Pancreas (tissue), 10 donors: ENCODE data around the gene HSD11B1L. TPM values are rescaled to one million over a fixed set of nuclear protein-coding genes. Genes with fewer than 3 reads are reported as not detected.
A peak's percentile ranks its signal among the peaks of the same experiment; 100 is the strongest.
"Not testable (repeated sequence)": the region's sequence is repeated elsewhere in the genome, so short reads cannot be mapped to it uniquely, and the experiment has no call there.

Experiments used
- ATAC-seq, 4 donors: fragments of 200-7000 bp; cut with Tn5 transposase; one replicate each; pipeline versions ENCODE4 v1.8.0 to v1.9.1; 2020; ENCODE audit warnings: mild to moderate bottlenecking in 4 of 4, moderate library complexity in 4 of 4
- DNase-seq, 6 donors: peaks; one replicate each; pipeline ENCODE4 v3.0.0-alpha.2; 2020
- FAIRE-seq: peaks from 2 replicates; lab custom pipeline; 2012; peaks lifted over from hg19 to GRCh38; lab: Jason Lieb, UNC
- H3K27ac ChIP-seq, 4 donors: fragments of 200-600 bp; sonication (generic); 1 replicate in 3 of 4; 2 replicates in 1 of 4; pipeline versions ENCODE4 v1.5.0 to v1.8.0; 2020
- H3K27me3 ChIP-seq, 4 donors: fragments of 200-600 bp; one replicate each; pipeline ENCODE4 v1.8.0; 2021
- H3K36me3 ChIP-seq, 3 donors: fragments of 200-600 bp; sonication (generic) in 1 of 3; one replicate each; pipeline versions ENCODE4 v1.5.0 to v1.8.0; 2020 to 2021
- H3K4me1 ChIP-seq, 3 donors: fragments of 200-600 bp; one replicate each; pipeline ENCODE4 v1.8.0; 2021
- H3K4me3 ChIP-seq, 4 donors: fragments of 200-600 bp; sonication (generic) in 2 of 4; one replicate each; pipeline versions ENCODE4 v1.5.0 to v1.8.0; 2020 to 2021
- H3K9me3 ChIP-seq, 4 donors: fragments of 200-600 bp; one replicate each; pipeline ENCODE4 v1.8.0; 2021
- whole genome bisulfite sequencing, 2 donors: extraction: QIAGEN DNeasy Blood & Tissue Kit; methylation state at CpG; one replicate each; pipeline ENCODE4 v1.1.7; 2013; 5-methylcytosine and 5-hydroxymethylcytosine counted together
- intact Hi-C, 3 donors: fragments of 100-400 bp; cut with DNase I; formaldehyde crosslinking; loops; one replicate each; pipeline versions ENCODE4 v1.11.1 to v1.14.2; 2022
- polyA plus RNA-seq, 2 donors: library from polyadenylated mRNA; stranded (reverse); fragments of 200-250 nt; gene quantifications; one replicate each; pipeline ENCODE4 v1.2.3, GENCODE V29; 2013
- total RNA-seq, 6 donors: library from RNA; stranded (reverse); fragmentation: NEBNext Ultra II Directional in 4 of 6; extraction: Animal tissue kit (Norgen Biotek cat#: 25700) in 4 of 6; gene quantifications; one replicate each; pipeline versions ENCODE4 v1.2.1 to v1.2.4, GENCODE V29; 2021 to 2023
- TF ChIP-seq, protein P1 (sequence below), 4 donors: fragments of 200-600 bp; sonication (generic) in 3 of 4; IDR thresholded peaks; one replicate each; pipeline versions ENCODE4 v1.5.0 to v1.8.0; 2021; ENCODE audit warnings: antibody characterized with exemption in 4 of 4
- donor health status: healthy with polysubstance abuse.
- donor health status: DM: no; HTN: no; CAD: no; lungs with moderate emphysema.
- donor health status: DM: no; HTN: no; CAD: no.
- donor health status: control.
- donor health status: control.
- donor health status: Bipolar disorder and iron deficiency.
- donor health status: DM: yes; HTN: yes; CAD: no.
- donor health status: DM: no; HTN: no; CAD: no.
- donor health status: DM: no; HTN: no; CAD: no.
- donor health status: DM: yes; HTN: yes; CAD: no.

Gene HSD11B1L
- total and polyA plus RNA-seq, 8 donors, result 2.1 to 16.9 (median 3.9) TPM

GRCh38 chr19:5719274-5719960, 38.6 kb downstream of the HSD11B1L start:
- peaks cover 0 to 14% (median 10%) of the 10 kb centered on the region in 3 donors for H3K4me1 ChIP-seq
- H3K4me3 ChIP-seq, result peak overlapping the region; percentile 83 to 99 (median 93)
- ATAC-seq (peak in 1 of 4 donors; percentile 1), DNase-seq (peak in 1 of 6 donors; percentile 51), FAIRE-seq (no peak)
- TF ChIP-seq, protein P1, sequence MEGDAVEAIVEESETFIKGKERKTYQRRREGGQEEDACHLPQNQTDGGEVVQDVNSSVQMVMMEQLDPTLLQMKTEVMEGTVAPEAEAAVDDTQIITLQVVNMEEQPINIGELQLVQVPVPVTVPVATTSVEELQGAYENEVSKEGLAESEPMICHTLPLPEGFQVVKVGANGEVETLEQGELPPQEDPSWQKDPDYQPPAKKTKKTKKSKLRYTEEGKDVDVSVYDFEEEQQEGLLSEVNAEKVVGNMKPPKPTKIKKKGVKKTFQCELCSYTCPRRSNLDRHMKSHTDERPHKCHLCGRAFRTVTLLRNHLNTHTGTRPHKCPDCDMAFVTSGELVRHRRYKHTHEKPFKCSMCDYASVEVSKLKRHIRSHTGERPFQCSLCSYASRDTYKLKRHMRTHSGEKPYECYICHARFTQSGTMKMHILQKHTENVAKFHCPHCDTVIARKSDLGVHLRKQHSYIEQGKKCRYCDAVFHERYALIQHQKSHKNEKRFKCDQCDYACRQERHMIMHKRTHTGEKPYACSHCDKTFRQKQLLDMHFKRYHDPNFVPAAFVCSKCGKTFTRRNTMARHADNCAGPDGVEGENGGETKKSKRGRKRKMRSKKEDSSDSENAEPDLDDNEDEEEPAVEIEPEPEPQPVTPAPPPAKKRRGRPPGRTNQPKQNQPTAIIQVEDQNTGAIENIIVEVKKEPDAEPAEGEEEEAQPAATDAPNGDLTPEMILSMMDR (IDR thresholded peaks at IDR 0.05), result no peak
- H3K27ac ChIP-seq, result peak overlapping the region; percentile 88 to 95 (median 90)
- no peaks in the 10 kb centered on the region for H3K36me3 ChIP-seq
- WGBS, 2 donors, result 0 to 1% methylated on average over 30 to 58 of the region's 58 CpGs
- H3K27me3 ChIP-seq, result no peaks in the 10 kb centered on the region
- intact Hi-C loops, result no loop called here
- H3K9me3 ChIP-seq, result no peaks in the 10 kb centered on the region

DNA sequence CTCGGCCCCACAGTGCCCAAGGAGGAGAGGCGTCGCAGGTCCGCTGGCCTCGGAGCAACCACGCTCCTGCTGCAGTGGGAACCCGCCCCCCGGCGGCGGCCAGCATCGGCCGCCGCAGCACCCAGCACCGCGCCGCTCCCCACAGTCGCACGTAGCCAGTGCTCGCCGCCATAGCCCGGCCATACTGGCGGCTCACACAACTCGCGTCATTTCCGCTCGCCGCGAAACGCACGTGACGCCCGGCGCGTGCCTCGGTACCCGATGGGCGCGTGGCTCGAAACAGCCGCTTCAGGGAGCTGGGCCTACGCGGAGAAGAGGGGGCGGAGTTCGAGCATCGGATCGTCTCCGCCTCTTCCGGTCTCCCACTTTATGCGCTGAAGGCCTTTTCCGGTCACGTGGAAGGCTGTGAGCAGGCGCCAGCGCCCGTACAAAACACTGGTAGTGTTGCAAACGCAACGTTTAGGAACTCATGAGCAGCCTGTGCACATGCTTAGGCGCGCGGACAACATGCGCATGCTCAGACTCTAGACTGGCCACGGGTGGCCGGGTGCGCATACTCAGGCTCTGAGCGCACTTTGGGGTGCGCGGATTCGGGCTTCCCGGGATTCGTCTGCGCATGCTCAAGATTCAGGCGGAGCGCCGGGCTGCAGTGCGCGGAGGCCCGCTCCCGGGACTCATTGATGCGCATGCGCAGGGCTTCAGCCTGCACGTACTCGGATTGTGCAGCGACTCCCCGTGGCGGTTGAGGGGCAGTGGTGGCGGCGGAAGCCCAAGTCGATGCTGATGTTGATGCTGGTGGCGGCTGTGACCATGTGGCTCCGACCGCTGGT, 39.3 kb downstream of the HSD11B1L start, which contains the start of the genes CATSPERD and LONP1:
Gene CATSPERD, plus strand, starts transcription at position 677 of the 830 bp plus-strand sequence. Its CDS starts 101 bp downstream, at position 778.
Gene LONP1, minus strand, starts transcription at position 186 of the 830 bp plus-strand sequence. Its CDS starts 14 bp downstream, at position 172.
- intact Hi-C loops, result no loop called here
- peak; percentile 66 for FAIRE-seq

GRCh38 chr19:5727453-5728050, 46.7 kb downstream of the HSD11B1L start:
- Histone ChIP-seq H3K4me1 (no peaks in the 10 kb centered on the region), H3K4me3 (no peak overlapping the region), H3K27ac (no peak overlapping the region), H3K27me3 (no peaks in the 10 kb centered on the region), H3K36me3 (no peaks in the 10 kb centered on the region), H3K9me3 (no peaks in the 10 kb centered on the region)
- no peak for FAIRE-seq
- DNase-seq, result no peak
- intact Hi-C loops, result no loop called here
- no peak for ATAC-seq
- TF ChIP-seq, protein P1 (IDR thresholded peaks at IDR 0.05), result no peak
- WGBS, 2 donors, result 75 to 89% methylated on average over 4 of the region's 4 CpGs

More for the DNA sequence above, 39.3 kb downstream of the HSD11B1L start, which contains the start of the genes CATSPERD and LONP1:
- DNase-seq (peak; percentile 98 to 100 (median 98)), ATAC-seq (peak; percentile 93 to 98 (median 96))
- peak within 1 kb of the TSS; percentile 83 to 99 (median 93) for H3K4me3 ChIP-seq
- TF ChIP-seq, protein P1 (IDR thresholded peaks at IDR 0.05), result peak; percentile 82 to 90 (median 88)
- peaks cover 0 to 14% (median 10%) of the 10 kb centered on the region in 3 donors for H3K4me1 ChIP-seq
- whole genome bisulfite sequencing, 2 donors, result 0% methylated on average over 85 to 90 of the region's 90 CpGs
- peak within 1 kb of the TSS; percentile 88 to 95 (median 90) for H3K27ac ChIP-seq
- H3K27me3 ChIP-seq, result no peaks in the 10 kb centered on the region
- no peaks in the 10 kb centered on the region for H3K9me3 ChIP-seq
- H3K36me3 ChIP-seq, result no peaks in the 10 kb centered on the region

DNA sequence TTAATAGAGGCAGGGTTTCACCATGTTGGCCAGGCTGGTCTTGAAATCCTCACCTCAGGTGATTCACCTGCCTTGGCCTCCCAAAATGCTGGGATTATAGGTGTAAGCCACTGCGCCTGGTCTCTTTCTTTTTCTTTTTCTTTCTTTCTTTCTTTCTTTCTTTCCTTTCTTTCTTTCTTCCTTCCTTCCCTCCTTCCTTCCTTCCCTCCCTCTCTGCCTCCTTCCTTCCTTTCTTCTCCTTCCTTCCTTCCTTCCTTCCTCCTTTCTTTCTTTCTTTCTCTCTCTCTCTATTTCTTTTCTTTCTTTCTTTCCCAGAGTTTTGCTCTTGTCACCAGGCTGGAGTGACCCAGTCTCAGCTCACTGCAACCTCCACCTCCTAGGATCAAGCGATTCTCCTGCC, 52.3 kb downstream of the HSD11B1L start:
- 71 to 77% methylated on average over 2 of the region's 2 CpGs for WGBS, 2 donors
- H3K4me3 ChIP-seq, DNase-seq, H3K36me3 ChIP-seq, intact Hi-C loops, H3K4me1 ChIP-seq, H3K27ac ChIP-seq, H3K9me3 ChIP-seq, H3K27me3 ChIP-seq, ATAC-seq, FAIRE-seq: not testable (repeated sequence)

Other genes with a start within 250 kb of the HSD11B1L start
- not detected for gene ZNRF4, start 225.6 kb upstream of the HSD11B1L start, total RNA-seq
- not detected for gene ZNRF4, start 225.6 kb upstream of the HSD11B1L start, polyA plus RNA-seq
- under 1 TPM in 5 of 6 donors, not detected in 1; 0.09 to 0.22 (median 0.19) TPM for gene TINCR, start 113.1 kb upstream of the HSD11B1L start, total RNA-seq
- under 1 TPM; 0.27 to 0.85 TPM for gene TINCR, start 113.1 kb upstream of the HSD11B1L start, polyA plus RNA-seq
- gene SAFB2, start 58.3 kb upstream of the HSD11B1L start, total RNA-seq, result 10 to 100 TPM; 35.0 to 68.3 (median 41.5) TPM
- gene SAFB2, start 58.3 kb upstream of the HSD11B1L start, polyA plus RNA-seq, result 100 to 1,000 TPM; 108 to 112 TPM
- 10 to 100 TPM; 28.9 to 52.8 (median 41.1) TPM for gene SAFB, start 57.9 kb upstream of the HSD11B1L start, total RNA-seq
- gene SAFB, start 57.9 kb upstream of the HSD11B1L start, polyA plus RNA-seq, result 10 to 100 TPM; 63.5 to 84.3 TPM
- 10 to 100 TPM; 14.0 to 25.9 (median 23.5) TPM for gene MICOS13, start 511 bp upstream of the HSD11B1L start, total RNA-seq
- 10 to 100 TPM; 59.3 to 77.5 TPM for gene MICOS13, start 511 bp upstream of the HSD11B1L start, polyA plus RNA-seq
- gene RPL36, start 9.3 kb downstream of the HSD11B1L start, total RNA-seq, result 100 to 1,000 TPM; 524 to 926 (median 654) TPM
- 1,000 to 10,000 TPM in 1 of 2 donors, 100 to 1,000 TPM in 1; 951 to 1,510 TPM for gene RPL36, start 9.3 kb downstream of the HSD11B1L start, polyA plus RNA-seq
- 10 to 100 TPM; 23.3 to 56.7 (median 33.1) TPM for gene LONP1, start 39.1 kb downstream of the HSD11B1L start, total RNA-seq
- 10 to 100 TPM; 42.5 to 63.9 TPM for gene LONP1, start 39.1 kb downstream of the HSD11B1L start, polyA plus RNA-seq
- gene CATSPERD, start 39.6 kb downstream of the HSD11B1L start, total RNA-seq, result not detected
- not detected for gene CATSPERD, start 39.6 kb downstream of the HSD11B1L start, polyA plus RNA-seq
- 1 to 10 TPM in 5 of 6 donors, under 1 TPM in 1; 0.61 to 3.1 (median 1.5) TPM for gene PRR22, start 103.7 kb downstream of the HSD11B1L start, total RNA-seq
- 10 to 100 TPM; 18.7 to 25.9 TPM for gene PRR22, start 103.7 kb downstream of the HSD11B1L start, polyA plus RNA-seq
- 10 to 100 TPM; 14.8 to 29.2 (median 20.2) TPM for gene DUS3L, start 110.1 kb downstream of the HSD11B1L start, total RNA-seq
- gene DUS3L, start 110.1 kb downstream of the HSD11B1L start, polyA plus RNA-seq, result 10 to 100 TPM; 61.2 to 66.6 TPM
- 10 to 100 TPM in 4 of 6 donors, 1 to 10 TPM in 2; 5.0 to 15.2 (median 11.5) TPM for gene NRTN, start 124.0 kb downstream of the HSD11B1L start, total RNA-seq
- gene NRTN, start 124.0 kb downstream of the HSD11B1L start, polyA plus RNA-seq, result 1 to 10 TPM; 5.0 to 8.5 TPM
- 1 to 10 TPM; 1.9 to 8.7 (median 2.8) TPM for gene FUT6, start 158.7 kb downstream of the HSD11B1L start, total RNA-seq
- 1 to 10 TPM; 2.9 to 4.0 TPM for gene FUT6, start 158.7 kb downstream of the HSD11B1L start, polyA plus RNA-seq
- 10 to 100 TPM in 2 of 6 donors, 1 to 10 TPM in 4; 3.3 to 13.9 (median 5.7) TPM for gene FUT3, start 170.4 kb downstream of the HSD11B1L start, total RNA-seq
- gene FUT3, start 170.4 kb downstream of the HSD11B1L start, polyA plus RNA-seq, result 10 to 100 TPM in 1 of 2 donors, 1 to 10 TPM in 1; 9.7 to 12.0 TPM
- gene FUT5, start 189.5 kb downstream of the HSD11B1L start, total RNA-seq, result not detected
- not detected for gene FUT5, start 189.5 kb downstream of the HSD11B1L start, polyA plus RNA-seq
- 100 to 1,000 TPM in 1 of 6 donors, 10 to 100 TPM in 5; 58.0 to 104 (median 82.0) TPM for gene NDUFA11, start 222.8 kb downstream of the HSD11B1L start, total RNA-seq
- gene NDUFA11, start 222.8 kb downstream of the HSD11B1L start, polyA plus RNA-seq, result 100 to 1,000 TPM; 161 to 209 TPM
- gene VMAC, start 223.8 kb downstream of the HSD11B1L start, total RNA-seq, result 1 to 10 TPM; 2.9 to 5.6 (median 4.6) TPM
- gene VMAC, start 223.8 kb downstream of the HSD11B1L start, polyA plus RNA-seq, result 10 to 100 TPM in 1 of 2 donors, 1 to 10 TPM in 1; 4.0 to 10.1 TPM
- 10 to 100 TPM; 10.5 to 23.2 (median 14.0) TPM for gene CAPS, start 233.2 kb downstream of the HSD11B1L start, total RNA-seq
- 10 to 100 TPM; 62.9 to 77.2 TPM for gene CAPS, start 233.2 kb downstream of the HSD11B1L start, polyA plus RNA-seq